PC-3 (cell line): Measurements from ENCODE around the gene ZNF20. TPM values are rescaled to one million over a fixed set of nuclear protein-coding genes. Genes with fewer than 3 reads are reported as not detected.

Source experiments
- ATAC-seq: fragments of 200-7000 bp; cut with Tn5 transposase; 2 replicates; pipeline ENCODE4 v1.9.1; 2020; ENCODE audit warnings: mild to moderate bottlenecking, moderate library complexity
- BruUV-seq: library from RNA; stranded (reverse); fragments of 400-500 nt; replicated peaks from 2 replicates; lab custom pipeline; 2021; lab: Mats Ljungman, UMichigan
- CTCF ChIA-PET: fragments of 300-600 bp; sonication (Branson Sonifier 250); formaldehyde crosslinking; loops from one replicate; lab custom pipeline; 2022; ENCODE audit warnings: antibody characterized with exemption; lab: Charles Lee
- POLR2A ChIA-PET: fragments of 300-600 bp; sonication (Branson Sonifier 250); formaldehyde crosslinking; loops from one replicate; lab custom pipeline; 2022; ENCODE audit warnings: antibody characterized with exemption; ENCODE audit not compliant: unreplicated experiment; lab: Charles Lee
- DNase-seq: peaks from one replicate; pipeline ENCODE4 v3.0.0-alpha.2; 2015
- H2AFZ ChIP-seq: fragments of 300-600 bp; sonication (generic); 2 replicates; pipeline ENCODE4 v1.6.0; 2016; ENCODE audit warnings: antibody characterized with exemption, low read length
- H3F3A ChIP-seq: fragments of 300-600 bp; sonication (generic); one replicate; pipeline ENCODE4 v1.6.0; 2017; ENCODE audit warnings: antibody characterized with exemption, low read length, control low read depth, mild to moderate bottlenecking; ENCODE audit not compliant: unreplicated experiment
- H3K27ac ChIP-seq: fragments of 300-600 bp; sonication (generic); 2 replicates; pipeline ENCODE4 v1.5.1; 2016; ENCODE audit warnings: mild to moderate bottlenecking, low read length
- H3K27me3 ChIP-seq: fragments of 300-600 bp; sonication (generic); 2 replicates; pipeline ENCODE4 v1.6.1; 2016; ENCODE audit warnings: low read length, mixed read lengths
- H3K36me3 ChIP-seq: fragments of 300-600 bp; sonication (generic); 2 replicates; pipeline ENCODE4 v1.6.1; 2016; ENCODE audit warnings: low read depth, mixed run types, low read length, mixed read lengths
- H3K4me1 ChIP-seq: fragments of 300-600 bp; sonication (generic); 2 replicates; pipeline ENCODE4 v1.5.1; 2016; ENCODE audit warnings: low read length; ENCODE audit not compliant: insufficient read depth
- H3K4me2 ChIP-seq: fragments of 300-600 bp; sonication (generic); 2 replicates; pipeline ENCODE4 v1.6.0; 2016; ENCODE audit warnings: low read length
- H3K4me3 ChIP-seq: fragments of 300-600 bp; sonication (generic); 2 replicates; pipeline ENCODE4 v1.5.1; 2016; ENCODE audit warnings: mild to moderate bottlenecking, low read length, mixed read lengths
- H3K79me2 ChIP-seq: fragments of 300-600 bp; sonication (generic); 2 replicates; pipeline ENCODE4 v1.6.1; 2017; ENCODE audit warnings: low read length, mixed read lengths
- H3K9ac ChIP-seq: fragments of 300-600 bp; sonication (generic); 2 replicates; pipeline ENCODE4 v1.6.0; 2016; ENCODE audit warnings: mild to moderate bottlenecking, low read length
- H3K9me2 ChIP-seq: fragments of 300-600 bp; sonication (generic); replicated peaks from 2 replicates; pipeline ENCODE4 v1.6.1; 2016; ENCODE audit warnings: mixed run types, low read length, mixed read lengths
- H3K9me3 ChIP-seq: fragments of 300-600 bp; sonication (generic); 2 replicates; pipeline ENCODE4 v1.6.1; 2016; ENCODE audit warnings: low read length, mixed read lengths
- H4K20me1 ChIP-seq: fragments of 300-600 bp; sonication (generic); 2 replicates; pipeline ENCODE4 v1.6.1; 2016; ENCODE audit warnings: low read length, mixed read lengths
- CTCF ChIP-seq: fragments of 300-600 bp; sonication (generic); conservative IDR thresholded peaks from 2 replicates; pipeline ENCODE4 v1.5.1; 2017; ENCODE audit warnings: antibody characterized with exemption, low read depth, mild to moderate bottlenecking, low read length
- EZH2 ChIP-seq: fragments of 300-600 bp; sonication (generic); IDR thresholded peaks from one replicate; pipeline ENCODE4 v1.6.1; 2017; ENCODE audit warnings: antibody characterized with exemption, mild to moderate bottlenecking, low read length; ENCODE audit not compliant: unreplicated experiment
- EZH2phosphoT487 ChIP-seq: fragments of 300-600 bp; sonication (generic); IDR thresholded peaks from 2 replicates; pipeline ENCODE4 v1.6.1; 2018; ENCODE audit warnings: mild to moderate bottlenecking, antibody characterized with exemption, low read length, borderline replicate concordance
- intact Hi-C: fragments of 100-400 bp; cut with micrococcal nuclease; formaldehyde crosslinking; loops from 2 replicates; pipeline ENCODE4 v1.9.0; 2023
- total RNA-seq: library from RNA; depleted of rRNA; stranded (reverse); fragments of >200 nt; gene quantifications from 2 replicates; pipeline ENCODE4 v1.2.3, GENCODE V29; 2014

ZNF20 gene
- total RNA-seq, 1 experiment from 2014 or later: 5.6 TPM

GRCh38 chr19:12180377-12180776, 40.2 kb upstream of the ZNF20 start:
- Histone ChIP-seq H3K9me3 (peaks cover 47% of the 10 kb centered on the region), H3K4me2 (no peak overlapping the region), H3K4me3 (no peak overlapping the region), H3F3A (no peaks in the 10 kb centered on the region), H4K20me1 (no peaks in the 10 kb centered on the region), H3K27ac (no peak overlapping the region), H3K79me2 (no peaks in the 10 kb centered on the region), H3K4me1 (no peaks in the 10 kb centered on the region), H3K36me3 (peaks cover 81% of the 10 kb centered on the region), H3K9me2 (no peaks in the 10 kb centered on the region), H2AFZ (no peak overlapping the region), H3K9ac (no peak overlapping the region), H3K27me3 (no peaks in the 10 kb centered on the region)
- intact Hi-C loops: no loop called here
- ATAC-seq: no peak
- no peak for DNase-seq
- no TSS peak for BruUV-seq
- CTCF ChIA-PET: no interaction called here
- TF ChIP-seq CTCF (no peak), EZH2phosphoT487 (no peak), EZH2 (no peak)
- POLR2A ChIA-PET: no interaction called here

- Histone ChIP-seq H3K9ac (no peak overlapping the region), H3K79me2 (peaks cover 41% of the 10 kb centered on the region), H3K36me3 (peaks cover 53% of the 10 kb centered on the region), H3K9me3 (peaks cover 9% of the 10 kb centered on the region), H4K20me1 (no peaks in the 10 kb centered on the region), H3K27me3 (no peaks in the 10 kb centered on the region), H3K27ac (no peak overlapping the region), H3K4me3 (no peak overlapping the region), H3K4me2 (no peak overlapping the region), H2AFZ (no peak overlapping the region), H3K4me1 (peaks cover 5% of the 10 kb centered on the region; the same call in 1 of the 2 replicates), H3F3A (no peaks in the 10 kb centered on the region), H3K9me2 (no peaks in the 10 kb centered on the region)
- no peak for ATAC-seq
- BruUV-seq: no TSS peak
- DNase-seq: no peak
- ChIA-PET CTCF (no interaction called here), POLR2A (interaction anchor here (0.6 kb wide), 1 partner anchor 26 kb away, joined by 7 read pairs; the partner anchor contains the start of gene ZNF20)
- intact Hi-C loops: no loop called here
- TF ChIP-seq CTCF (no peak), EZH2phosphoT487 (no peak), EZH2 (no peak)
Measured at GRCh38 chr19:12166626-12167025, 26.5 kb upstream of the ZNF20 start.

GRCh38 chr19:12163826-12164225, 23.7 kb upstream of the ZNF20 start:
- H3K79me2 ChIP-seq: peaks cover 41% of the 10 kb centered on the region
- peak overlapping the region; percentile 51 for H3K27ac ChIP-seq
- ChIA-PET CTCF (no interaction called here), POLR2A (no interaction called here)
- TF ChIP-seq EZH2 (no peak), EZH2phosphoT487 (no peak)
- BruUV-seq: TSS peak; percentile 47
- intact Hi-C loops: no loop called here
- H3K36me3 ChIP-seq: peaks cover 34% of the 10 kb centered on the region
- H3K4me3 ChIP-seq: peak overlapping the region; percentile 94
- ATAC-seq (no peak), DNase-seq (peak; percentile 6)
- no peaks in the 10 kb centered on the region for H3K9me2 ChIP-seq
- no peaks in the 10 kb centered on the region for H3F3A ChIP-seq
- peak overlapping the region; percentile 97 for H3K4me2 ChIP-seq
- H2AFZ ChIP-seq: peak overlapping the region; percentile 83
- no peaks in the 10 kb centered on the region for H3K27me3 ChIP-seq
- peak overlapping the region; percentile 94 for H3K9ac ChIP-seq
- peaks cover 13% of the 10 kb centered on the region for H3K9me3 ChIP-seq
- no peaks in the 10 kb centered on the region for H4K20me1 ChIP-seq
- H3K4me1 ChIP-seq: peaks cover 5% of the 10 kb centered on the region; the same call in 1 of the 2 replicates
